Dedifferentiated amniotic fluid mesenchymal stem cell (primary cell): ENCODE measurements around the gene SEC24D.

Source experiments
- DNase-seq: peaks from one replicate; pipeline ENCODE4 v3.0.0-alpha.2; 2016; ENCODE audit errors: extremely low spot score

SEC24D gene

DNA sequence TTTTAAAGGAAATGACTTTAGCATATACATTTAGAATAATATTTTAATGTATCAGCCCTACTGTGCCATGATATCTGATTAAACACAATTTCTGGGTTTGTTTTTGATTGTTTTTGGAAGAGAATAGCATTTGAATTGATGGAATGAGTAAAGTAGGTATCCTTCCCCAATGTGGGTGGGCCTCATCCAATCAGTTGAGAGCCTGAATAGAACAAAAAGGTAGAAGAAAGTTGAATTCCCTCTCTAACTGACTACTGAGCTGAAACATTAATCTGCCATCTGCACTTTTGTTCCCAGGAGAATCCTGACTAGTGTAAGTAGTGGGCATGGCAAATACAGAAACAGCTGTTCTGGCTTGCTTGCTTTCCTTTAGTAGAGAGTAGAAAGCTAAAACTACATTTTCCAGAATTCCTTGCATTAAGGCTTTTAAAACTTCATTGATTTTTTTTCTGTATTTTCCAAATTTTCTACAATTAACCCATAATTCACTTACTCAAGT is 9.7 kb upstream of the SEC24D start:
- no peak for DNase-seq

GRCh38 chr4:118843237-118843636 is 7.3 kb upstream of the SEC24D start:
- DNase-seq: no peak

GRCh38 chr4:118842055-118842454 is 6.1 kb upstream of the SEC24D start:
- DNase-seq: no peak

DNA sequence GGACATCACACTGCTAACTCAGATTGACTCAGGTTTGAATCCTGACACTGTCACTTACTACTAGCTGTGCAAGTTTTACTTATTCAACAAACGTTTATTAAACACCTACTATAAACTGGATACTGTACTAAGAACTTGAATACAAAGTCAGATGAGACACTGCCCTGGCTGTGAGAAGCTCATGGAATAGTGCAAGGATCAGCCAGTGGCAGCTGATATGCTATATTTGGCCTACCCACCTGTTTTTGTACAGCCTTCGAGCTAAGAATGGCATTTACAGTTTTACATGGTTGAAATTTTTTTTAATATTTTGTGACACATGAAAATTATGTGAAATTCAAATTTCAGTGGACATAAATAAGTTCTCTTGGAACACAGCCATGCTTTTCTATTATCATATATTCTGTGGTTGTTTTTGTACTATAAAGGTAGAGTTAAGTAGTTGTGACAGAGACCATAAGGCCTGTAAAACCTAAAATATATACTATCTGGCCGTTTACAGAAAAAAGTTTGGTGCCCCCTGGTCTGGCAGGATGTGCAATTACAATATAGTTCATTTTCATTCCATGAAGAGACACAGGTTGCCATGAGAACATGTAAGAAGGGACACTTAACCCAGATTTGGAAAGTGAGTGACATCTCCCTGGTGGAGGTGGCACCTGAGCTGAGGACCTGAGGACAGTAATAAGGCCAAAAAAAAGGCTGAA is 3.4 kb upstream of the SEC24D start:
- DNase-seq: no peak

DNA sequence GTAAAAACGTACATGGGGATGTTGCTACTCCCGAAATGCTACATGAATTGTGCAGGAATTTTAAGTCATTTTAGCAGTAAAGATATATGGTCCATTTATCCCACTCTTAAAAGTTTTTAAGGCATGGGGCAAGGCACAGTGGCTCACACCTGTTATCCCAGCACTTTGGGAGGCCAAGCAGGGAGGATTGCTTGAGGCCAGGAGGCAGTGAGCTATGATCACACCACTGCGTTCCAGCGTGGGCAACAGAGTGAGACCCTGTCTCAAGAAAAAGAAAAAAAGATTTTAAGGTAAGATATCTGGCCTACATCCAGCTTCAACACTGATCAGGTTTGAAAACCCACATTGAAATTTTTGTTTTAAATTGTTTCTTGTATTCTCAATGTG is 1.2 kb upstream of the SEC24D start:
- no peak for DNase-seq

DNA sequence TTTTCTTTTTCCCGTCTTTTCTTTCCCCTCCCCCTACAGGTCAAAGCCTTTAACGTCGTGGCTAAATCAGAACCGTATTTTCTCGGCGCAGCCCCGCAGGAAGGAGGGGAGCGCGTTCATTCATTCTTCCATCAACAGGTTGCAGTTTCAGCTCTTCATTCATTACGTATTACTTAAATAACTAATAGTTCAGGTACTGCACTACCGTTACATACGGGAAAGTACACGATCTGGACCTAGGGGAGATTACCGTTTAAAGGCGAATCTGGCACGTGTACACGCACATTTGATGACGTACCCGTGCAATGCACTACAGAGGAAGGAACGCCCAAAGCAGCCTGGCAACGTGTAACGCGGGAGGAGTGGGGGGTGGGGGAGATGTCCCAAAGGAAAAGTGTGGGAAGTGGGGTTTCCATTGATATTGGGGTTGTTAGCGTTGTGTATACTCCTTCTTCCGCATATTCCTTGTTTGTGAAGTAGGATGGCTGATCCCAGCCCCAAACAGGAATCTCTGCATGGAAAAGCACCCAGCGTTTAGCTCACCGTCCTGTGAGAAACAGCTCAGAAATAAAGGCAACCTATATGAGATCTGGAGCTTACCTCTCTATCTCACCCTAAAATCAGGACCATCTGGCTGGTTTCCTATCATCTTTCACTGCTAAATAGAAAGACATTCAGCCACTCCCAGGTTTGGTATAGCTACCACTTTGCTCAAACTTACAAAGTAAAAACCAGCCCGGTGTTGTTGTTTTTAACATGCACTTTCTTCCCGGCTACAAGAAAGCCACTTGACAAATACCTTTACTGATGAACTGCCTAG is 585 bp upstream of the SEC24D start:
- peak; percentile 69 for DNase-seq

DNA sequence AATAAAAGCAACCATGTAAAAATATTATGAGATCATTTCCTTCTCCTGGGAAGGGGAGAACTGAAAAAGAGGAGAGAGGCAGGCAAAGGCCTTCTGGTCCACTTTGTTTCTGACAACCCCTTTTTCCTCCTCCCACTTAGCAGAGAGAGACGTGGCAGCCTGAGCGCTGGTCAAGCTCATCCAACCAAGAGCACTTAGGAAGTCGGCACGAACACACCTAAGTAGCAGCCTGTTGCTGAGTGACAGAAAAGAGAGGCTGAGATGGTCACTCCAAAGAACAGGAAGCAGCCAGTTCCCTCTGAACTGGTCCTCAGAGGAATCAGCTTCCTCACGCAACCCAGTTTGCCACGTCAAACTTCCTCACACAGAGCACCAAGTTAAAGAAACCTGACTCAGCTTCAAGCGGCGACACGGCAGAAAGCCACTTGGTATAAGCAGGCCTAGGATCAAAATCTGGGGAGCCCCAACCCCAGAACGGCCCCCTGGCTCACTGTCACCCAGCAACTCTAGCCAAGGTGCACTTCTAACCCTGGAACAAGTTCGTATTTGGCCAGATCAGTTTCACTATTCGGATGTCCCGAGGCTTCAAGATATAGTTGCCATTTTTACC is 861 bp downstream of the SEC24D start:
- DNase-seq: peak; percentile 88

GRCh38 chr4:118834070-118834469 is 1.9 kb downstream of the SEC24D start:
- DNase-seq: no peak

- no peak for DNase-seq
Observed at GRCh38 chr4:118833192-118833820, 2.6 kb downstream of the SEC24D start.

- no peak for DNase-seq
Observed at GRCh38 chr4:118829107-118829506, 6.8 kb downstream of the SEC24D start.

- DNase-seq: no peak
Observed at GRCh38 chr4:118826723-118827444, 9.0 kb downstream of the SEC24D start.

- DNase-seq: no peak
Observed at GRCh38 chr4:118825799-118826198, 10.1 kb downstream of the SEC24D start.

- DNase-seq: no peak
Observed at GRCh38 chr4:118824141-118824540, 11.8 kb downstream of the SEC24D start.

DNA sequence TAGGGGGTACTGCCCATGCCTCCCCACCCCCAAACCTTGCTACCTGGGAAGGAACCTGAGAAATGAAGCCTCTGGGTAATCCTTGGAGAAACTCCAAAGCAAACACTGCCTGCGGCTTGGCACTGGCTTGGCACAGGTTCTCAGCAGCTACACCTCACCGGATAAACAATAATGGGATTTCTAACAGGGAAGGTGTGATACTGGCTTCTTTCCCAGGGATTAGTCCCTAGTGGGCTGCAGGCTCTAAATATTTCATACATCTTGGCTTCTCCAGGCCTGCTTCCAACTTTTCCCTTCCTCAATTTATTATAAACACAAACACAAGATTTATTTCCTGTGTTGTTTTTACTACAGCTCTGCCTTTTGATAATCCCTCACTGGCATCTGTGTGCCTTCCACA is 12.5 kb downstream of the SEC24D start:
- DNase-seq: no peak

DNA sequence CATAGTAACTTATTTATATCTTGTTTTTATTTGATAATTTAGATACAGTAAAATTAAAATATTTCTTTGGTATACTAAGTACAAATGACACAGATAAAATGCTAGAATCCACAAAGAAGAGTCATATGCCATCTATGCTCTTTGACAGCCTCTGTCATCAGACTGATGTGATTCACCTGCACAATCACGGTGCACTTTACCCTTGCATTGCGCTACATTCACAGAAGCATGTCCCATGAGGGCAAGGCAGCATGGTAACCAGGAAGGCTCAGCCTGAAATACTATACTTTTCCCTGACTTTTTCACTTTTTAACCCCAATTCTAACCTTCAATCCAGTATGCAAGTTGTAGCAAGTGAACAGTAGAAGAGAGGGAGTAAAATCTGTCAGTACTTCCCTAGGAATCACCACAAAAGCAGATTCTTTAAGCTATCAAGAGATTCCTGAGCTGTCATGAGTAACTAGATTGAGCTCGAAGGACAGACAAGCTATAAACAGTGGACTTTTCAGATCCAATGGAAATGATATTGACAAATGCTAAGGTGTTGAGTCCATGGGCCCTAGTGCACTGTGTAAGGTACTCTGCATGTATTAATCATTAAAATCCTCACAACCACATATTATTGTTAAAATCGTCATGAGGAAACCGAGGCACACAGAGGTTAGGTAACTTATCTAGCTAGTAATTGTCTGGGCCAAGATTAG is 14.2 kb downstream of the SEC24D start:
- no peak for DNase-seq

DNA sequence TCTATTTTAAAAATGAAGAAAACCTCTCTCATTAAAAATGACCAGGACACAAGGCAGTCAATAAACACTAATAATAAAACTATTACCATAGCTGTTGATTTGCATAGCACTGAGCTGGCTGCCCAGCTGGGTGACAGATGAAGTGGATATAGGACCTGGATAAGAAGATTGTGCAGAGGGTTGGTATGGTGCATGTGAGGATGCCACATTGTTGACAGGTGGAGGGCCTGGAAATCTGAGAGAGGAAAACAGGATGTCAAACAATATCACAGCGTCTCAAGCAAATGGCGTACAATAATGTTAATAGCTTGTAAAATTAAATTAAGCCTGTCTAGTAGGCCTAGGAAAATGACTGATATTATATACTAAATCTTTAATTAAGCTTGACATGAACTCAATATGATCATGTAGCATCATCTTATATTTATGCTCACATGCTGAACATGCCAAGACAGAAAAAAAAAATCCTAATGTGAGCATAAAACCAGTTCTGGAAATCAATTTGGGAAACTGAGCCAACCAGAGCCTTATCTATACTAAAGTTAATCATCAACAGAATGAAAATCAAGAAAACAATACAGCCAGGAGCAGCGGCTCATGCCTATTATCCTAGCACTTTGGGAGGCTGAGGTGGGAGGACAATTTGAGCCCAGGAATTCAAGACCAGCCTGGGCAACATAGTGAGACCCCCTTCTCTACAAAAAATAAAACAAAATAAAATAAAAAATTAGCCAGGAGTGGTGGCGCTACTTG is 18.6 kb downstream of the SEC24D start:
- DNase-seq: no peak

DNA sequence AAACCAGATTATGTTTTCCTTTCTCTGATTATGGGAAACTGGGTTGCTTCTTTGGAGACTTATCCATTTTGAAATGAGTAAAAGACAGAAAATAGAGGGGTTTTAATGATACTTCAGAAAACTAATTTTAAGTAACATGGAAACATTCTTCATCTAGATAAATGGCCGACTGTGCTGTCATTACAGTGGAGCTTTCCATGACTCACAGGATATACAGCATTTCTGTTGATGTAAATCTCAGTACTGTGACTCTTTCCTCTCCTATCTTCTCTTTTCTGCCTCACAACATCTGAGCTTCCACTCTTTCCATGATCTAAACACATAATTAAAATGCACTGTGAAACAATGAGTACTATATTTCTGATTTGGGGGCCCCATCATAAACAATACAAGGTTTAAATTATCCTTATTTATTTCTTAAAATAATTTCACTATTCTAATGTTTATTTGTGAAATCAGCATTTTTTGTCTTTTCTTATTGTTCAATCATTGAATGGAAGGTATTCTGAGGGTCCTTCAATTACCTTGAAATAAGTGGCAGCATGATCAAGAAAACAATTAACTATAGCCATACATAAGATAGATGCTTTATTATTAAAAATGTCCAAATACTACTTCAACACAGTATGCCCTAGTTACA is 19.3 kb downstream of the SEC24D start:
- DNase-seq: no peak

- no peak for DNase-seq
Observed at GRCh38 chr4:118814891-118815290, 21.0 kb downstream of the SEC24D start.

DNA sequence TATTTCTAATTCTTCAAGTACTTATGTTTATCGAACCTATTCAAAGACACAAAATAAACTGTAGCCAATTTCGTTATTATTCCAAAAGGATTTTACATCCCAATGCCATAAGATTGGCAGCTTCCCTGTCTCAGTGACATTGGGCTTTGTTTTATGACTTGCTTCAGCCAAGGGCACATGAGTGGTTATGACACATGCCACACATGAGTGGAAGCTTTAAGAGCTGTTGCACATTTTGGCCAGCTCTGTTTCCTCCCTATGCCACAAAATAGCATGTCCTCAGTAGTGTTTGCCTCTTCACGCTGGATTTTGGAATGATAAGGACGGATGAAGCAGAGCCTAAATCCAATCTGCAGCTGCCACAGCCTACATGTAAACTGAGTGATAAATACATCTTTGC is 21.9 kb downstream of the SEC24D start:
- DNase-seq: no peak

DNA sequence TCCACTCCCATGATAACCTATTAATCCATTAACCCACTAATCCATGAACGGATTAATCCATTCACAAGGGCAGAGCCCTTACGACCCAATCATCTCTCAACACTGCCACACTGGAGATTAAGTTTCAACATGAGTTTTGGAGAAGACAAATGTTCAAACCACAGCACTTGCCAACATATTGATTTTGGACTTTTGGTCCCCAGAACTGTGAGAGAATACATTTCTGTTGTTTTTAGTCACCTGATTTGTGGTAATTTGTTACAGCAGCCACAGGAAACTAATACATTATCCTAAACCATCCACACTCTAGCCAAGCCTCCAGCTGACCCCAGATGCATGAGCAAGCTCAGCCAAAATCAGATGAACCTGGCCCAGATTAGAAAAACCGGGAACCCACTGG is 22.4 kb downstream of the SEC24D start:
- no peak for DNase-seq
